Lower lobe of right lung (tissue), 2 donors: ENCODE measurements around the gene CCNQ. TPM values are rescaled to one million over a fixed set of nuclear protein-coding genes. Genes with fewer than 3 reads are reported as not detected.

Experiments used
- ATAC-seq, 2 donors: fragments of 200-7000 bp; cut with Tn5 transposase; one replicate each; pipeline ENCODE4 v1.9.1; 2020 to 2022; ENCODE audit warnings: mild to moderate bottlenecking in 2 of 2, moderate library complexity in 2 of 2
- DNase-seq: peaks from one replicate; pipeline ENCODE4 v3.0.0-alpha.2; 2020
- H3K27ac ChIP-seq: fragments of 200-600 bp; one replicate; pipeline ENCODE4 v1.8.0; 2022
- H3K27me3 ChIP-seq: fragments of 200-600 bp; one replicate; pipeline ENCODE4 v1.8.0; 2022; ENCODE audit warnings: low read depth
- H3K36me3 ChIP-seq: fragments of 200-600 bp; one replicate; pipeline ENCODE4 v1.8.0; 2022; ENCODE audit warnings: mild to moderate bottlenecking
- H3K4me1 ChIP-seq: fragments of 200-600 bp; one replicate; pipeline ENCODE4 v1.8.0; 2022
- H3K4me3 ChIP-seq: fragments of 200-600 bp; one replicate; pipeline ENCODE4 v1.8.0; 2022; ENCODE audit warnings: mild to moderate bottlenecking
- H3K9me3 ChIP-seq: fragments of 200-600 bp; one replicate; pipeline ENCODE4 v1.8.0; 2022
- intact Hi-C: fragments of 100-400 bp; cut with DNase I; formaldehyde crosslinking; loops from one replicate; pipeline ENCODE4 v1.11.0; 2022
- total RNA-seq: library from RNA; stranded (reverse); fragmentation: NEBNext Ultra II Directional; extraction: Animal tissue kit (Norgen Biotek cat#: 25700); gene quantifications from one replicate; pipeline ENCODE4 v1.2.1, GENCODE V29; 2021
- TF ChIP-seq, protein P1 (sequence below): fragments of 200-600 bp; IDR thresholded peaks from one replicate; pipeline ENCODE4 v1.8.0; 2022; ENCODE audit warnings: antibody characterized with exemption, mild to moderate bottlenecking
- donor health status: DM: no; HTN: yes; CAD: no; lungs with severe emphysema.

The CCNQ gene
- total RNA-seq, 1 donor from 2014 or later, result 17.0 TPM

- H3K27ac ChIP-seq, result no peak overlapping the region
- TF ChIP-seq, protein P1, sequence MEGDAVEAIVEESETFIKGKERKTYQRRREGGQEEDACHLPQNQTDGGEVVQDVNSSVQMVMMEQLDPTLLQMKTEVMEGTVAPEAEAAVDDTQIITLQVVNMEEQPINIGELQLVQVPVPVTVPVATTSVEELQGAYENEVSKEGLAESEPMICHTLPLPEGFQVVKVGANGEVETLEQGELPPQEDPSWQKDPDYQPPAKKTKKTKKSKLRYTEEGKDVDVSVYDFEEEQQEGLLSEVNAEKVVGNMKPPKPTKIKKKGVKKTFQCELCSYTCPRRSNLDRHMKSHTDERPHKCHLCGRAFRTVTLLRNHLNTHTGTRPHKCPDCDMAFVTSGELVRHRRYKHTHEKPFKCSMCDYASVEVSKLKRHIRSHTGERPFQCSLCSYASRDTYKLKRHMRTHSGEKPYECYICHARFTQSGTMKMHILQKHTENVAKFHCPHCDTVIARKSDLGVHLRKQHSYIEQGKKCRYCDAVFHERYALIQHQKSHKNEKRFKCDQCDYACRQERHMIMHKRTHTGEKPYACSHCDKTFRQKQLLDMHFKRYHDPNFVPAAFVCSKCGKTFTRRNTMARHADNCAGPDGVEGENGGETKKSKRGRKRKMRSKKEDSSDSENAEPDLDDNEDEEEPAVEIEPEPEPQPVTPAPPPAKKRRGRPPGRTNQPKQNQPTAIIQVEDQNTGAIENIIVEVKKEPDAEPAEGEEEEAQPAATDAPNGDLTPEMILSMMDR, result no peak
- intact Hi-C loops, result no loop called here
- H3K4me3 ChIP-seq, result no peak overlapping the region
- H3K4me1 ChIP-seq, result no peaks in the 10 kb centered on the region
- no peaks in the 10 kb centered on the region for H3K9me3 ChIP-seq
- no peaks in the 10 kb centered on the region for H3K27me3 ChIP-seq
- DNase-seq (no peak), ATAC-seq (no peak)
- H3K36me3 ChIP-seq, result no peaks in the 10 kb centered on the region
These were observed 22.6 kb downstream of the CCNQ start for GRCh38 chrX:153576239-153576870.

DNA sequence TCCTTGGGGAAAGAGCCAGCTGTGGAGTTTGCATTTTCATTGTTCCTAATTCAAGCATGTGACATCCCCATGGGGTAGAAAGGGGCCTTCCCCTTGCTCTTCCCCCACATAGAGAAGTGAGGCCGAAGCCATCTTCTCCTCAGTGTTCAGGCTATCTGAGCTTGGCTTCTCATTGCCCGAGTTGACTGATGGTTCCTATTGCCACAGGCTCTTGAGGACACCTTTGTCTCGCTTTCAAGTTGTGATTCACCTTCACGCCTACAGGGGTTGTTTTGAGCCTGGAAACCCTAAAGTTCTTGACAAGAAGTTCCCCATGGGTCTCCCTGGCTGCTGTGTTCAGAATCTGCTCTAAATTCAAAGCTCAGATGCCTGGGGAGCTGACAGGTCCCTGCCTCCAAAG, 25.0 kb downstream of the CCNQ start:
- no peak for ATAC-seq
- H3K27me3 ChIP-seq, result no peaks in the 10 kb centered on the region
- intact Hi-C loops, result no loop called here

DNA sequence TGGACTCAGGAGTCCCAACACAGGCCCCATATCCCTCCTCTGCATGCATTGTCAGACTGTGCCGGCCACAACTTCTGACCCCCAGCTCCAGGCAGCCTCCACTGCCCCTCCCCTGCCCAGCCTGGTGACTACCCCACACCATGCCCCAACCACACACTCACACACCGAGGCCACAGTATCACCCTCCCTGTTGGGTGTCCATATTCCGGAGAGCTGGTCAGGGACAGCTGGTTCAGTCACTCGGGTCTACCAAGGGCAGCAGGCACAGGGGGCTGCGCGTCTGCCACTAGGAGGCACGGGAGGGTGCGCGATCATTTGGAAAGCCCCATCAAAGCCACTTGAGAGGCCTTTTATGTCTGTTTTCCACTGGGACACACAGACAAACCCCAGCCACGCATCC, 26.3 kb downstream of the CCNQ start:
- TF ChIP-seq, protein P1, result no peak
- Histone ChIP-seq H3K27me3 (no peaks in the 10 kb centered on the region), H3K36me3 (no peaks in the 10 kb centered on the region), H3K9me3 (no peaks in the 10 kb centered on the region), H3K4me3 (no peak overlapping the region), H3K4me1 (no peaks in the 10 kb centered on the region), H3K27ac (no peak overlapping the region)
- ATAC-seq (no peak), DNase-seq (no peak)
- intact Hi-C loops, result no loop called here

More for the DNA sequence above, 25.0 kb downstream of the CCNQ start:
- no peak for DNase-seq
- Histone ChIP-seq H3K4me3 (no peak overlapping the region), H3K9me3 (no peaks in the 10 kb centered on the region), H3K4me1 (no peaks in the 10 kb centered on the region), H3K36me3 (no peaks in the 10 kb centered on the region), H3K27ac (no peak overlapping the region)
- TF ChIP-seq, protein P1, result no peak

DNA sequence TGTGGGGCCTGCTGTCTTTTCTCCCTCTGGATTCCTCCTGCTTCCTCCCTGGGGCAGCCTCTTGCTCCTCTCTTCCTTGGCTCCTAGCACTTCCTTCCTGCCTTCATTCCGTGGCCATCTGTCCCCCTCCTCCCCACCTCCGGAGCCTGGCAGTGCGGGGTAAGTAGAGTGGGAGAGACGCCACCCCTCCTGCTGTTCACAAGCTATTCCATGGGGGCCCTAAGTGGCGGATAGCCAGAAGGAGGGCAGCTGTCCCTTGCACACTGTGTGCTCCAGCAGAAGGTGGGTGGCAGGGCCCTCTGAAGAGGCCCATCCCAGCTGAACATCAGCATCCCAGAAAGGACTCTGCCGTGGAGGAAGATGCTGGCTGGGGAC, 27.4 kb downstream of the CCNQ start:
- TF ChIP-seq, protein P1, result no peak
- H3K27ac ChIP-seq, result no peak overlapping the region
- DNase-seq (no peak), ATAC-seq (no peak)
- intact Hi-C loops, result no loop called here
- H3K4me3 ChIP-seq, result no peak overlapping the region
- no peaks in the 10 kb centered on the region for H3K9me3 ChIP-seq
- H3K4me1 ChIP-seq, result no peaks in the 10 kb centered on the region
- H3K27me3 ChIP-seq, result no peaks in the 10 kb centered on the region
- no peaks in the 10 kb centered on the region for H3K36me3 ChIP-seq

- Histone ChIP-seq H3K27me3 (no peaks in the 10 kb centered on the region), H3K4me1 (no peaks in the 10 kb centered on the region), H3K9me3 (no peaks in the 10 kb centered on the region), H3K4me3 (no peak overlapping the region), H3K27ac (no peak overlapping the region), H3K36me3 (no peaks in the 10 kb centered on the region)
- TF ChIP-seq, protein P1, result no peak
- ATAC-seq (no peak), DNase-seq (no peak)
- intact Hi-C loops, result no loop called here
These were observed 29.5 kb downstream of the CCNQ start for GRCh38 chrX:153569475-153569874.
